WTC11 (cell line): ENCODE results near the gene GPR82.

Experiments used
- CTCF ChIP-seq: fragments of 200-600 bp; IDR thresholded peaks from 2 replicates; pipeline ENCODE4 v1.8.0; 2022; ENCODE audit warnings: antibody characterized with exemption
- NR2C2 ChIP-seq: sonication (generic); formaldehyde crosslinking; IDR thresholded peaks from 2 replicates; pipeline ENCODE4 v1.8.0; 2022; ENCODE audit warnings: mild to moderate bottlenecking, missing genetic modification reagents
- ZNF138 ChIP-seq: sonication (generic); formaldehyde crosslinking; conservative IDR thresholded peaks from 2 replicates; pipeline ENCODE4 v1.8.1; 2022; ENCODE audit warnings: mild to moderate bottlenecking, moderate library complexity, missing genetic modification reagents
- TF ChIP-seq, protein P1 (sequence below): sonication (generic); formaldehyde crosslinking; IDR thresholded peaks from 2 replicates; pipeline ENCODE4 v1.8.0; 2022; ENCODE audit warnings: mild to moderate bottlenecking, missing genetic modification reagents

GRCh38 chrX:41721590-41721989 lies 2.4 kb upstream of the GPR82 start:
- TF ChIP-seq CTCF (no peak), NR2C2 (no peak), ZNF138 (CRISPR knock-in tag) (no peak)
- TF ChIP-seq, protein P1, sequence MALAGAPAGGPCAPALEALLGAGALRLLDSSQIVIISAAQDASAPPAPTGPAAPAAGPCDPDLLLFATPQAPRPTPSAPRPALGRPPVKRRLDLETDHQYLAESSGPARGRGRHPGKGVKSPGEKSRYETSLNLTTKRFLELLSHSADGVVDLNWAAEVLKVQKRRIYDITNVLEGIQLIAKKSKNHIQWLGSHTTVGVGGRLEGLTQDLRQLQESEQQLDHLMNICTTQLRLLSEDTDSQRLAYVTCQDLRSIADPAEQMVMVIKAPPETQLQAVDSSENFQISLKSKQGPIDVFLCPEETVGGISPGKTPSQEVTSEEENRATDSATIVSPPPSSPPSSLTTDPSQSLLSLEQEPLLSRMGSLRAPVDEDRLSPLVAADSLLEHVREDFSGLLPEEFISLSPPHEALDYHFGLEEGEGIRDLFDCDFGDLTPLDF (CRISPR knock-in tag), result no peak
